PC-3 (cell line): Measurements from ENCODE around the gene FBXO30.

ENCODE experiments used
- EZH2 ChIP-seq: fragments of 300-600 bp; sonication (generic); IDR thresholded peaks from one replicate; pipeline ENCODE4 v1.6.1; 2017; ENCODE audit warnings: antibody characterized with exemption, mild to moderate bottlenecking, low read length; ENCODE audit not compliant: unreplicated experiment
- EZH2phosphoT487 ChIP-seq: fragments of 300-600 bp; sonication (generic); IDR thresholded peaks from 2 replicates; pipeline ENCODE4 v1.6.1; 2018; ENCODE audit warnings: mild to moderate bottlenecking, antibody characterized with exemption, low read length, borderline replicate concordance
- TF ChIP-seq, protein P1 (sequence below): fragments of 300-600 bp; sonication (generic); conservative IDR thresholded peaks from 2 replicates; pipeline ENCODE4 v1.5.1; 2017; ENCODE audit warnings: antibody characterized with exemption, low read depth, mild to moderate bottlenecking, low read length

DNA sequence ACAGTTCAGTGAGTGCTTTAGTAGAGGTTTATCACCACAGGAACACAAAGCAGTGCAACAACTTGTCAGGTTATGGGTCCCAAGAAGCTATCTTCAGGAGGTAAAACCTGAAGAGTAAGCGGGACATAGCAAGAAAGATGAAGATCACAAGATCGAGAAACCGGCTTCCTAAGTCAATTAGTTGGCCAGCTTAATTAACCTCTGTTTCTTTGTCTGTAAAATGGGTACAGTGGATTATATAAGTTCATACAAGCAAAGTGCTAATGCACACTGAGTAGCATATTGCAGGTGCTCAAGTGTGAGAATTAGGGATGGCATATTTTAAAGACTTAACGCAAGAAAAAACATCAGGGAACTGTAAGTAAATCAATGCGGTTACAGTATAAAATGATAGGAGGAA is 12.5 kb downstream of the FBXO30 start:
- TF ChIP-seq, protein P1, sequence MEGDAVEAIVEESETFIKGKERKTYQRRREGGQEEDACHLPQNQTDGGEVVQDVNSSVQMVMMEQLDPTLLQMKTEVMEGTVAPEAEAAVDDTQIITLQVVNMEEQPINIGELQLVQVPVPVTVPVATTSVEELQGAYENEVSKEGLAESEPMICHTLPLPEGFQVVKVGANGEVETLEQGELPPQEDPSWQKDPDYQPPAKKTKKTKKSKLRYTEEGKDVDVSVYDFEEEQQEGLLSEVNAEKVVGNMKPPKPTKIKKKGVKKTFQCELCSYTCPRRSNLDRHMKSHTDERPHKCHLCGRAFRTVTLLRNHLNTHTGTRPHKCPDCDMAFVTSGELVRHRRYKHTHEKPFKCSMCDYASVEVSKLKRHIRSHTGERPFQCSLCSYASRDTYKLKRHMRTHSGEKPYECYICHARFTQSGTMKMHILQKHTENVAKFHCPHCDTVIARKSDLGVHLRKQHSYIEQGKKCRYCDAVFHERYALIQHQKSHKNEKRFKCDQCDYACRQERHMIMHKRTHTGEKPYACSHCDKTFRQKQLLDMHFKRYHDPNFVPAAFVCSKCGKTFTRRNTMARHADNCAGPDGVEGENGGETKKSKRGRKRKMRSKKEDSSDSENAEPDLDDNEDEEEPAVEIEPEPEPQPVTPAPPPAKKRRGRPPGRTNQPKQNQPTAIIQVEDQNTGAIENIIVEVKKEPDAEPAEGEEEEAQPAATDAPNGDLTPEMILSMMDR, result no peak
- TF ChIP-seq EZH2 (no peak), EZH2phosphoT487 (no peak)
